ENCODE data around the gene NCLN.
A peak's percentile ranks its signal among the peaks of the same experiment; 100 is the strongest.
"Not testable (repeated sequence)": the region's sequence is repeated elsewhere in the genome, so short reads cannot be mapped to it uniquely, and the experiment has no call there.

Gene NCLN

GRCh38 chr19:3186160-3186688 is 494 bp downstream of the NCLN start:
- peak; percentile 12 for DNase-seq

DNA sequence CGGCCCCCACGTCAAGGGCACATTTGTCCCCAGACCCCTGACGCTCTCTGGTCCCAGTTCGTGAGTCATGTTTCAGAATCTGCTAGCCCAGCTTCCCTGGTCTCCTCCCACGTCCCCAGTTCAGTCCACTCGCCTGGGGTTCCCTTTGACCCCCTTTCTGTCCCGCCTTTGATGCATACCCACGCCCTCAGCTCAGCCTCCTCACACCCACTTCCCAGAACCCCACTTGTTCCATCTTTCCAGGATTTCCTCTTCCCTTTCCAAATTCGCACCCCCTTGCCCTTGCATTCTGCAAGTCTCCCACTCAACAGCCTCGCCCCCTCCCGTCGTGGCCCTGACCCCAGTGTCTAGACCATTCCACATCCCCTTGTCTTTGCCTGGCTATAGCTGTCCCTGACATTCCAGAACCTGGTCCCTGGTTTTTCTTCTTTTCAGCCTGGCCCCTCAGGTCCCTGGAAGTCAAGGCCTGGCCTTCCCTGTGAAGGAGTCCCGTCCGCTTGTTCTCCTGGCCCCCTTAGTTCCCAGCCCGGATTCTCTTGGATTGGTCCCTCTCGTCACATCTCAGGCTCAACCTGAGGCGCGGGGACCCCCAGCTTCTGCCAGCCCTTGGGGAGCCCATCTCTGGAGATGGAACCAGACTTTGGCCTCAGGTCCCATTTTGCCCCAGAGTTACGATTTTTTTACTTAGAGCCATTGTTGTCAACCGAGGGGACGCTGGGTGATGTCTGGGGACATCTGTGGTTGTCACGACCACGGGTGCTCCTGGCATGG is 1.3 kb downstream of the NCLN start:
- no peak for DNase-seq

DNA sequence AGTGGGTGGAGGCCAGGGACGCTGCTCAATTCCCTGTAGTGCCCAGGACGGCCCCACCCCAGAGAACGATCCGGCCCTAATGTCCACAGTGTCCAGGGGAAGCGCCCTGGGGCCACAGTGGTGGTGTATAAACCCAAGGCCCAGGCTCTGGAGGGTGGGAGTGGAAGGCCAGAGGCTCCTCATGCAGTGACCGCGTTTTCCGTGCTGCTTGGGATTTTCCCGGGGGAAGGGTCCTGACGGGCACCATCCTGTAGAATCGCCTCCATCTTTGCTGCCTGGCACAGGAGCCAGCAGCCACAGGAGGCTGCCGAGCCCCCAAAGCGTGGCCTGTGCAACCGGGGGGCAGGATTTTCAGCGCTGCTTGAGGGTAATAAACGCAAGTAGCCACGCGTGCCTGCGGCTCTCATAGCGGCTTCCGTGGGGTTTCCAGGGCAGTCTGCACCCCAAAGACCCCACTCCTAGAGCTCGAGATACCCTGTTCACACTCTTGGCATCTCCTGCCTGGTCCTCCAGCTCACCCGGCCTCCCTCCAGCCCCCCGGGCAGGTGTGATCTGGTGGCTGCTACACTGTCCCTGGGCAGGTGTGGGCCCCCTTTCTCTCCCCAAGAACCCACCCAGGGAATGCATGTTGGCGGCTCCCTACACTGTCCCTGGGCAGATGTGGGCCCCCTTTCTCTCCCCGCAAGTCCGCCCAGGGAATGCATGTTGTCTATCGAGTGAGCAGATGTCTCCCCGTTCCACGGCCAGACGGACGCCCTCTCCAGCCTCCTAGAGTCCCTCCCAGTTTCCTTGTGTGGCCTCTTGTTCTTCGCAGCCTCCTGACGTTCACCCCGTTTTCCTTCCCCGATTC is 2.2 kb downstream of the NCLN start:
- DNase-seq: no peak

DNA sequence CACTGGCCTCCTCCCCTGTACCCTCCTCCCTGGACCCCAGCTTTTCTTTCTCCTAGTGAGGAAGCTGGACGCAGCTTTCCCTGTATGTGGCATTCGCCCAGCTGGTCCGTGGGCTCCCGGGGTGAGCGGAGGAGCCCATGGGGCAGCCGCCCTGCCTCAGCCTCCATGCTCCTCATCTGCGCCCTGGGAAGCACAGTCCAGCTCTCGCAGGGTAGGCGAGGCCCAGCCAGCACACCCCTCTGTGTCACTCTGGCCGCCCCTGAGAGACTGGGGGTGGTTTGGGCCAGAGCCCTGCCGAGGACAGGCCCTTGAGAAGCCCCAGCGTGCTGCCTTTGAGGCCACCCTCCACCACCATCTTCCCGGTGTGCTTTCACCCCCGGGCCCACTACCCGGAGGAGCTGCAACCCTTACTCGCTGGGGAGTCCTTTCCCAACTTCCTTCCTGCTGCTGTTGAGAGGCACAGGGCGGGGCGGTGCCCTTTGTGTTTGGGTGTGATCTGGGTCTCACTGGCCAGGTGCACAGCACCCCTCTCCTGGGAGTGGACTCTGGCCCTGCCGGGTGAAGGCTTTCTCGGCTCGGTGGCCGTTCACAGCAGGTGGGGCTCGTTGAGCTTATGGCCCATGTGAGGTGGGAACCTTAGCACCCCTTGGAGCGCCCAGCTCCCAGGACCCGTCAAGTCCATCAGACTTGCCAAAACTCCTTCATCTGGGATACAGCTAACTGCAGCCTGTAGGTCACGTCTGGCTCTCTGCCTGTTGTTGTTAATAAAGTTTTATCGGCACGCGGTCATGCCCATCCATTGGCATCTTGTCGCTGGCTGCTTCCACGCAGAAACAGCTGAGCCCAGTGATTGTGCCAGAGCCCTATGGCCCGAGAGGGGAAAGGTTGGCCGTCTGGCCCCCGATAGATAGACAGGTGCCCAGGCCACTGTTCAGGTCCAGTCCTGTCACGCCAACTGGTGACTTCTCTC is 3.2 kb downstream of the NCLN start:
- no peak for DNase-seq

- DNase-seq: no peak
These were observed 4.2 kb downstream of the NCLN start for GRCh38 chr19:3189702-3190469.

DNA sequence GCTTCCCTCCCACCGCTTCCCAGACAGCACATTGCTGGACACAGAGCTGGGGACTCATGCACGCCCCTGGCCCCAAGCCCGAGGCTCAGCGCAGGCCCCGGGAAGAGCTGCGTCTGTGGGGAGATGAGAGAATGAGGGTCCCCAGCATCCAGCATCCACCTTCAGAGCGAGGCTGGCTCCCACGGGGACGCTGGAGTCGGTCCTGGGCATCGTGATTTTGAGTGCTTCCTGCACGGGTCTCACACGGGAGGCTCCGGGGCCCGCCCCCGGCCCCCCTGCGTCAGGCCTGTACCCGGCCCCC is 4.7 kb downstream of the NCLN start:
- DNase-seq: no peak

GRCh38 chr19:3190921-3191805 is 5.4 kb downstream of the NCLN start:
- no peak for DNase-seq

DNA sequence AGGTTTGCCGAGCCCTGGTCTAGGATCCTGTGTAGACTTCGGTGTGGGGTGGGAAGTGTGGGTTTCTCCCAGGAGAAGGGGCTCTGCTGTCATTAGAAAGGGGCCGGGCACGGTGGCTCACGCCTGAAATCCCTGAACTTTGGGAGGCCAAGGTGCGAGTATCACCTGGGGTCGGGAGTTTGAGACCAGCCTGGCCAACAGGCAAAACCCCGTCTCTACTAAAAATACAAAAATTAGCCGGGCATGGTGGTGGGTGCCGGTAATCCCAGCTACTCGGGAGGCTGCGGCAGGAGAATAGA is 6.0 kb downstream of the NCLN start:
- DNase-seq: not testable (repeated sequence)

- DNase-seq: no peak
These were observed 6.5 kb downstream of the NCLN start for GRCh38 chr19:3192228-3192635.

DNA sequence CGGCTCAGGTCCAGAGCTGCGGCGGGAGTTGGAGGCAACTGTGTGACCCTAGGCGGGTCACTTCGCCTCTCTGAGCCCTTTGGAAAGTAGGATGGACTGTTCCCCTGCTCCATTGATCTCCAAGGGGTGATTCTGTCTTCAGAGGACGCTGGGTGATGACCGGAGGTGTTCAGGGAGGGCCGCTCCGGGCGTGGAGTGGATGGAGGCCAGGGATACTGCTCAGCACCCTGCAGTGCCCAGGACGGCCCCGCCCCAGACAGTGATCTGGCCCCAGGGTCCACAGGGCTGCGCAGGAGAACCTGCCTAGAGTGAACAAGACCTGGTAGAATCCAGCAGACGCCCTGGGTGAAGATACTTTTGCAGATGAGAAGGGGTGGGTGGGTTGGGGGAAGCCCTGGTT is 7.0 kb downstream of the NCLN start:
- DNase-seq: no peak

GRCh38 chr19:3193256-3194105 is 7.8 kb downstream of the NCLN start:
- no peak for DNase-seq

DNA sequence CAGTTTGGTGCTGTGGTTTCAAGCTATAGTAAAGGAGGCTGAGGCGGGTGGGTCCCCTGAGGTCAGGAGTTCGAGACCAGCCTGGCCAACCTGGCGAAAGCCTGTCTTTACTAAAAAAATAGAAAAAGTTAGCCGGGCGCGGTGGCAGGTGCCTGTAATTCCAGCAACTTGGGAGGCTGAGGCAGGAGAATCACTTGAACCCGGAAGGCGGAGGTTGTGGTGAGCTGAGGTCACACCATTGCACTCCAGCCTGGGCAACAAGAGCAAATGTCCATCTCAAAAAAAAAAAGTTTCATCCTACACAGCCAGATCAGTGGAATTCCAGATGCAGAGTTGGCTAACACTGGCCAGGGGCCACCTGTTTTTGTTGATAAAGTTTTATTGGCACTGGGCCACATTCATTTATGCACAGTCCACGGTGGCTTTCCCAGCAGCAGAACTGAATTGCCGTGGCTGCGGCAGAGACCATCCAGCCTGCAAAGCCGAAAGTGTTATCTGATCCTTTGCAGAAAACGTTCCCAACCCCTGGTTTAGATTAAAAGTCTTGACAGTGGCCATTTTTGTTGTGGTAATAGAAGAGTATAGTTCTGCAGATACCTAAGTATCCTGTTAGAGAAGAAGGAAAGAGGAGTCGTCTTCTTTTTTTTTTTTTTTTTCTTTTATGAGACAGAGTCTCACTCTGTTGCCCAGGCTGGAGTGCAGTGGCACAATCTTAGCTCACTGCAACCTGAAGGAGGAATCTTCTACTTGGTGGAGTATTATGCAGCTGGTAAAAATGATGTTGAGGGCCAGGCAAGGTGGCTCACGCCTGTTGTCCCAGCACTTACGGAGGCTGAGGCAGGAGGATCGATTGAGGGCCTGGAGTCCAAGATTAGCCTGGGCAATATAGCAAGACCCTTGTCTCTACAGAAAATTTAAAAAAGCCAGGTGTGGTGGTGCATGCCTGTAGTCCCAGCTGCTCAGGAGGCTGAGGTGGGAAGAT is 8.7 kb downstream of the NCLN start:
- no peak for DNase-seq

- no peak for DNase-seq
These were observed 10.6 kb downstream of the NCLN start for GRCh38 chr19:3196064-3196932.

DNA sequence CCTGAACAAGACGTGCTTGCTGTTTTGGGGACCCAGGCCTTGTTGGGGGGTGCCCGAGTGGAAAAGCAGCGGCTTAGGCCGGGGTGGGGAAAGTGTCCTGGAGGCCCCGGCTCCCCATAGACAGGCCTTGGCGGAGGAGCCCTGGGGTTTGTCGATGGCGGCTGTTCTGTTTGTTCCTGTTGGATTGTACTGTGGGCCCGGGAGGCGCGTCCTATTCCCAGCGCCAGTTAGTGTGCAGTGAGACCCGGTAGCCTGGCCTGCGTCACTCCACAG is 11.1 kb downstream of the NCLN start:
- no peak for DNase-seq

- no peak for DNase-seq
These were observed 13.4 kb downstream of the NCLN start for GRCh38 chr19:3198901-3199700.

DNA sequence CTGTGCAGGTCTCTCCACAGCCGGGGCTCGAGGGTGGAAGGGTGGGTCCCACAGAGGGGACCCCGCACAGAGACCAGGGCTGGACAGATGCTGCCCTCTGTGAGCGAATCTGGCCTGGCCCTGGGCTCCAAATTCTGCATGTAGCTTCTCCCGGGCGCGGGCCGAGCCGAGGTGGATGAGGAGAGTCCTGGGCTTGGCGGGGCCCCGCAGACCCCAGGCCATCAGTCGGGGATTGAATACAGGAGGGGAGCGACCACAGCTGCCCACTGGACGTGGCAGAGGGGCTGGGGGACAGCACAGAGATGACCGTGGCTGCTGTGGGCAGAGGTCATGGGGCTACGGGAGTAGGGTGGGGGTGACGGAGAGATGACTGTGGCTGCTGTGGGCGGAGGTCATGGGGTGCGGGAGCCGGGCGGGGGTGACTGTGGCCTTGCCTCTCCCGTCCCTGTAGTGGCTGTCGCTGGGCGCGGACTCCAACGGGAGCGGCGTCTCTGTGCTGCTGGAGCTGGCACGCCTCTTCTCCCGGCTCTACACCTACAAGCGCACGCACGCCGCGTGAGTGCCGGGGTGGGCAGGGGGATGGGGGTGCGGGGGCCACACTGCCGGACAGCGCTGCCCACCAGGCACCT is 15.5 kb downstream of the NCLN start:
- DNase-seq: no peak

GRCh38 chr19:3201911-3202310 is 16.2 kb downstream of the NCLN start:
- no peak for DNase-seq

All from retina (tissue), 1 donor.